Heart right ventricle (tissue), 16 donors: Measurements from ENCODE around the gene MTUS2. TPM values are rescaled to one million over a fixed set of nuclear protein-coding genes. Genes with fewer than 3 reads are reported as not detected.

Experiments
- ATAC-seq, 8 donors: fragments of 200-7000 bp; cut with Tn5 transposase; one replicate each; pipeline ENCODE4 v1.9.1; 2020; ENCODE audit warnings: mild to moderate bottlenecking in 8 of 8, moderate library complexity in 8 of 8, moderate number of reproducible peaks in 1 of 8
- DNase-seq, 2 donors: peaks; one replicate each; pipeline ENCODE4 v3.0.0-alpha.2; 2020
- H3K27ac ChIP-seq, 10 donors: fragments of 200-600 bp; sonication (generic) in 2 of 10; one replicate each; pipeline versions ENCODE4 v1.5.0 to v1.8.0; 2020 to 2022; ENCODE audit warnings: mild to moderate bottlenecking in 3 of 10
- H3K27me3 ChIP-seq, 7 donors: fragments of 200-600 bp; one replicate each; pipeline ENCODE4 v1.8.0; 2021 to 2022; ENCODE audit warnings: mild to moderate bottlenecking in 2 of 7
- H3K36me3 ChIP-seq, 9 donors: fragments of 200-600 bp; sonication (generic) in 1 of 9; one replicate each; pipeline versions ENCODE4 v1.5.0 to v1.8.0; 2020 to 2022; ENCODE audit warnings: mild to moderate bottlenecking in 2 of 9
- H3K4me1 ChIP-seq, 9 donors: fragments of 200-600 bp; sonication (generic) in 1 of 9; one replicate each; pipeline versions ENCODE4 v1.5.0 to v1.8.0; 2020 to 2022; ENCODE audit warnings: mild to moderate bottlenecking in 4 of 9
- H3K4me3 ChIP-seq, 10 donors: fragments of 200-600 bp; sonication (generic) in 2 of 10; one replicate each; pipeline versions ENCODE4 v1.5.0 to v1.8.0; 2020 to 2022; ENCODE audit warnings: mild to moderate bottlenecking in 7 of 10, moderate library complexity in 2 of 10
- H3K9me3 ChIP-seq, 11 donors: fragments of 200-600 bp in 10 of 11; sonication (generic) in 2 of 11; one replicate each; pipeline versions ENCODE4 v1.5.0 to v1.8.0; 2013 to 2022; ENCODE audit warnings: mild to moderate bottlenecking in 2 of 11, control low read depth in 1 of 11, moderate library complexity in 1 of 11
- WGBS, 2 donors: extraction: QIAGEN DNeasy Blood & Tissue Kit; methylation state at CpG; one replicate each; pipeline ENCODE4 v1.1.7; 2013; ENCODE audit warnings: inconsistent platforms in 1 of 2; 5-methylcytosine and 5-hydroxymethylcytosine counted together
- intact Hi-C, 10 donors: fragments of 100-400 bp; cut with DNase I; formaldehyde crosslinking; loops; one replicate each; pipeline versions ENCODE4 v1.11.1 to v1.14.2; 2022
- polyA plus RNA-seq, 2 donors: library from polyadenylated mRNA; stranded (reverse); fragments of 200-250 nt; gene quantifications; one replicate each; pipeline ENCODE4 v1.2.3, GENCODE V29; 2013
- total RNA-seq, 10 donors: library from RNA; stranded (reverse); fragmentation: NEBNext Ultra II Directional in 3 of 10; extraction: Animal tissue kit (Norgen Biotek cat#: 25700) in 3 of 10; gene quantifications; one replicate each; pipeline versions ENCODE4 v1.2.1 to v1.2.4, GENCODE V29; 2021 to 2023
- TF ChIP-seq, protein P1 (sequence below), 9 donors: fragments of 200-600 bp; sonication (generic) in 2 of 9; IDR thresholded peaks; one replicate each; pipeline versions ENCODE4 v1.5.0 to v1.8.0; 2021 to 2022; ENCODE audit warnings: antibody characterized with exemption in 9 of 9, mild to moderate bottlenecking in 5 of 9, moderate library complexity in 1 of 9
- donor health status: Arrhythmogenic right ventricular cardiomyopathy.
- donor health status: ischemic (EF 13 %, LVEDD 7.1; RV severe dilation, severe dysfunction).
- donor health status: healthy with polysubstance abuse.
- donor health status: DM: no; HTN: yes; CAD: no.
- donor health status: DM: no; HTN: no; CAD: no.
- donor health status: ischemic (EF 25% LVEDD 6.9; RV normal size, moderate dysfunction).
- donor health status: ischemic (EF 25% LVEDD 5.7; RV mildly dilated, moderate dysfunction).
- donor health status: healthy.
- donor health status: DM: yes; HTN: yes; CAD: no.
- donor health status: Ischemic cardiomyopathy.
- donor health status: ischemic (EF 35%, LVEDD 5.7; RV mildly dilated, moderate dysfunction).
- donor health status: nonischemic (EF 11% LVEDD 7.7; RV severe dilation, severe dysfunction).
- donor health status: DM: yes; HTN: yes; CAD: no.
- donor health status: PGD.
- donor health status: ischemic (EF 29% LVEDD 5.4; RV normal size, mild dysfunction).
- donor health status: nonischemic (EF 23%, LVEDD 6.1; RV moderate dilation, normal function).

The MTUS2 gene
- total and polyA plus RNA-seq, 12 donors: 18.7 to 159 (median 65.6) TPM

DNA sequence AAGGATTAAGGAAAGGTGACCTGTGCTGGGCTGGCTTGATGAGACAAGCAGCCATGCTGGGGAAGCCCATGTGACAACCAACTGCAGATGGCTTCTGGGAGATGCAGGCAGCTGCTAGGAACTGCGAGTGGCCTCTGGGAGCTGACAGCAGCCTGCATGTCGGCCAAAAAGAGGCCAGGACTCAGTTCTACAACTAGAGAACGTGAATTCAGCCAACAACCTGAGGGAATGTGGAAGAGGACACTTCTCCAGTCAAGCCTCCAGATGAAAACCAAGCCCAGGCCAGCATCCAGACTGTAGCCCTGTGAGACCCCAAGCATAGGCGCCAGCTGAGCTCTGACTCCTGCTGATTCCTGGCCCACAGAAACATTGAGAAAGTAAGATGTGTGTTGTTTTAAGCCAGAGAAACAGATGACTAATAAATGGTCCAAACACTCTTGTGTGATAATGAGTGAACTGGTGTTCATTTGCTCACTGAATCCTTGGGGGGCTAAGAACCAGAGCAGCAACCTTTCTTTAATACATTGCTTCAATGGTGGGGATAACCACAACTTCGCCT, 730.4 kb downstream of the MTUS2 start:
- DNase-seq (no peak), ATAC-seq (no peak)
- no peaks in the 10 kb centered on the region for H3K9me3 ChIP-seq
- peaks cover 0 to 48% (median 3%) of the 10 kb centered on the region in 9 donors for H3K36me3 ChIP-seq
- intact Hi-C loops: no loop called here
- no peaks in the 10 kb centered on the region for H3K27me3 ChIP-seq
- no peak overlapping the region for H3K27ac ChIP-seq
- 78 to 85% methylated on average over 5 of the region's 5 CpGs for WGBS, 2 donors
- peaks cover 0 to 20% (median 6%) of the 10 kb centered on the region in 9 donors for H3K4me1 ChIP-seq
- TF ChIP-seq, protein P1, sequence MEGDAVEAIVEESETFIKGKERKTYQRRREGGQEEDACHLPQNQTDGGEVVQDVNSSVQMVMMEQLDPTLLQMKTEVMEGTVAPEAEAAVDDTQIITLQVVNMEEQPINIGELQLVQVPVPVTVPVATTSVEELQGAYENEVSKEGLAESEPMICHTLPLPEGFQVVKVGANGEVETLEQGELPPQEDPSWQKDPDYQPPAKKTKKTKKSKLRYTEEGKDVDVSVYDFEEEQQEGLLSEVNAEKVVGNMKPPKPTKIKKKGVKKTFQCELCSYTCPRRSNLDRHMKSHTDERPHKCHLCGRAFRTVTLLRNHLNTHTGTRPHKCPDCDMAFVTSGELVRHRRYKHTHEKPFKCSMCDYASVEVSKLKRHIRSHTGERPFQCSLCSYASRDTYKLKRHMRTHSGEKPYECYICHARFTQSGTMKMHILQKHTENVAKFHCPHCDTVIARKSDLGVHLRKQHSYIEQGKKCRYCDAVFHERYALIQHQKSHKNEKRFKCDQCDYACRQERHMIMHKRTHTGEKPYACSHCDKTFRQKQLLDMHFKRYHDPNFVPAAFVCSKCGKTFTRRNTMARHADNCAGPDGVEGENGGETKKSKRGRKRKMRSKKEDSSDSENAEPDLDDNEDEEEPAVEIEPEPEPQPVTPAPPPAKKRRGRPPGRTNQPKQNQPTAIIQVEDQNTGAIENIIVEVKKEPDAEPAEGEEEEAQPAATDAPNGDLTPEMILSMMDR (IDR thresholded peaks at IDR 0.05): no peak
- no peak overlapping the region for H3K4me3 ChIP-seq

DNA sequence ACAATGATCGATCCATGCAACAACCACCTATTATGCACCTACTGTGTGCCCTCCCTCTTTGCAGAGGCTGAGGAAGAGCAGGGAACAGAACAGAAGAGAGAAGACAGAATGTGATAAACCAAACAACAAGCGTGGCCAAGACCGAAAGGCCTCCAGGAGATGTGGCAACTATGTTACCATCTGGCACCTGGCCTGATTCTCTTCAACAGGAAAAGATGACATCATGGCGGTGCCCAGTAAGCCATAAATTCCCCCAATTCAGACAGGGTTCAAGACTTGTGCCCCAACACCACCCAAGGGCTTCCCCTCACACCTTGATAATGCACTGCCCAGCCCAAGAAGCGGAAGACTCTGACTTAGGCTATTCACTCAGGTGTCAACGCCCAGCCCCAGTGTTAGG, 731.1 kb downstream of the MTUS2 start:
- H3K4me1 ChIP-seq: peaks cover 0 to 16% (median 6%) of the 10 kb centered on the region in 9 donors
- no peaks in the 10 kb centered on the region for H3K27me3 ChIP-seq
- no peak overlapping the region for H3K27ac ChIP-seq
- WGBS, 2 donors: 97 to 98% methylated on average over 6 of the region's 6 CpGs
- TF ChIP-seq, protein P1 (IDR thresholded peaks at IDR 0.05): no peak
- no peaks in the 10 kb centered on the region for H3K9me3 ChIP-seq
- intact Hi-C loops: no loop called here
- no peak overlapping the region for H3K4me3 ChIP-seq
- ATAC-seq: no peak
- H3K36me3 ChIP-seq: peaks cover 0 to 48% (median 3%) of the 10 kb centered on the region in 9 donors
- DNase-seq: no peak

Other genes with a start within 250 kb of the MTUS2 start
- gene POMP, start 161.2 kb upstream of the MTUS2 start, total RNA-seq: 100 to 1,000 TPM in 7 of 10 donors, 10 to 100 TPM in 3; 91.7 to 120 (median 101) TPM
- 100 to 1,000 TPM in 1 of 2 donors, 10 to 100 TPM in 1; 69.1 to 134 TPM for gene POMP, start 161.2 kb upstream of the MTUS2 start, polyA plus RNA-seq
- gene SLC46A3, start 101.4 kb upstream of the MTUS2 start, total RNA-seq: 10 to 100 TPM in 9 of 10 donors, 1 to 10 TPM in 1; 9.1 to 19.3 (median 13.0) TPM
- gene SLC46A3, start 101.4 kb upstream of the MTUS2 start, polyA plus RNA-seq: 10 to 100 TPM; 10.6 to 13.8 TPM